Activated CD8-positive, alpha-beta memory T cell treated with anti-CD3 and anti-CD28 coated beads, Interleukin-2, amount 10 ng/mL, durations not matched to agents 7 days and 5 days (primary cell): ENCODE data around the gene PPY. TPM values are rescaled to one million over a fixed set of nuclear protein-coding genes. Genes with fewer than 3 reads are reported as not detected.
"Not testable (repeated sequence)": the region's sequence is repeated elsewhere in the genome, so short reads cannot be mapped to it uniquely, and the experiment has no call there.

ENCODE experiments used
- ATAC-seq: fragments of 150-1000 bp; cut with Tn5 transposase; one replicate; pipeline ENCODE4 v1.10.0; 2021; ENCODE audit warnings: moderate library complexity
- CTCF ChIA-PET: fragments of 350-600 bp; sonication (Branson Sonifier 250); formaldehyde crosslinking; loops from one replicate; lab custom pipeline; 2021; ENCODE audit warnings: antibody characterized with exemption; lab: Charles Lee
- DNase-seq: peaks from one replicate; pipeline ENCODE4 v3.0.0-alpha.2; 2020
- H3K27ac Mint-ChIP-seq: one replicate; pipeline ENCODE4 v1.8.0; 2021; ENCODE audit warnings: mild to moderate bottlenecking, mixed read lengths
- H3K27me3 Mint-ChIP-seq: one replicate; pipeline ENCODE4 v1.8.0; 2021; ENCODE audit warnings: mixed read lengths
- H3K36me3 Mint-ChIP-seq: one replicate; pipeline ENCODE4 v1.8.0; 2021; ENCODE audit warnings: mild to moderate bottlenecking, mixed read lengths
- H3K4me1 Mint-ChIP-seq: one replicate; pipeline ENCODE4 v1.8.0; 2021; ENCODE audit warnings: mixed read lengths
- H3K4me3 Mint-ChIP-seq: one replicate; pipeline ENCODE4 v1.8.0; 2021; ENCODE audit warnings: mild to moderate bottlenecking, moderate library complexity, mixed read lengths
- H3K9me3 Mint-ChIP-seq: one replicate; pipeline ENCODE4 v1.8.0; 2022; ENCODE audit warnings: low read depth, mixed read lengths
- total RNA-seq, 2 experiments: library from RNA; stranded (reverse); gene quantifications; one replicate each; pipeline ENCODE4 v1.2.3, GENCODE V29; 2021

PPY gene
- total RNA-seq, 2 experiments from 2014 or later: not detected

DNA sequence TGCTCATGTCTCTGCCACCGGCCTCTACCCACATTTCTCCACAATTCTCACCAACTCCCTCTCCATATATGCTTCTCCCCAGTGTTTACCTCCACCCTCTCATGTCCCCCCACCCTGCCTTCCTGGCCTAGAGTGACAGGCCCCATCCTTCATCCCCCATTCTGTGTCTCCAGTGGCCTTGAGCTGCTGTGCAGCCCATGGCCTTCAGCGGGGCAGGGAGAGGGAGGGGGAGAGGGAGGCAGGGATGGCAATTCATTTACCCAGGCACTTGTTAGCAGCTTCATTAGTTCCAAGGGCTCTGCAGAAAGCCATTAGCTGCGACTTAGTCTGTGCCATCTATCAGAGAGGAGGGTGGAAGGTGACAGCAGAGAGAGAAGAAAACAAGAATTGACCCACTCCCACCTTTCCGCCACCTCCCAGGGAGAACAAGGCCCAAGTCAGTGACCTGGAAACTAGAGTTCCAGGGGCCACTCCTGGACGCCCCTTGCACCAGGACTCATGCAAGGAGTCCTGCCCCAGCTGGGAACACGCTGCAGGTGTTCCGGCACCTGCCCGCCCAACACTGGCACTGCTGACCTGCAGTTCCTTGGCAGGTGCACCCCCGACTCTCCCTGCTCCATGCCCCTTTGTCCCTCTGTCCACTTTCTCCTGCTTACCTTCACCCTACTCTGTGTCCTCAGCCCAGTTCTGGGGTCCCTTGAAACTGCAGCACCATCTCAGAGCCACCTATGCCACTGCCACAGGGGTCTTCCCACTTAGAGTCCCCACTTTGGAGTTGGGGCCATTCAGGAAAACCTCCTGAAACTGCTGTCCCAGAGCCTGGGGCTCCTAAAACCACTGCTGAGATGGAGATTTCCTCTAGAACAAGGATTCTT lies 34.9 kb upstream of the PPY start:
- DNase-seq: no peak
- no peak overlapping the region for H3K4me3 Mint-ChIP-seq
- peaks cover 44% of the 10 kb centered on the region for H3K27me3 Mint-ChIP-seq
- H3K4me1 Mint-ChIP-seq: no peaks in the 10 kb centered on the region
- ATAC-seq: no peak
- no peaks in the 10 kb centered on the region for H3K9me3 Mint-ChIP-seq
- no peak overlapping the region for H3K27ac Mint-ChIP-seq
- no peaks in the 10 kb centered on the region for H3K36me3 Mint-ChIP-seq
- CTCF ChIA-PET: interaction anchor here (1.3 kb wide), 1 partner anchor 33 kb away, joined by 4 read pairs; no protein-coding TSS in a partner anchor

DNA sequence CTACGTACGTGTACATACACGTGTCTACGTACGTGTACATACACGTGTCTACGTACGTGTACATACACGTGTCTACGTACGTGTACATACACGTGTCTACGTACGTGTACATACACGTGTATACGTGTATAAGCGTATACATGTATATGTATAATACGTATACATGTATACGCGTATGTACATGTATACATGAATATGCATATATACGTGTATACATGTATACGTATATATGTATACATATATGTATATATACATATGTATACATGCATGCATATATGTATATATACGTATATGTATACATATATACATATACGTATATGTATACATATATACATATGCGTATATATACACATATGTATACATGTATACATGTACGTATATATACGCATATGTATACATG lies 33.6 kb upstream of the PPY start:
- Mint-ChIP-seq H3K9me3 (no peaks in the 10 kb centered on the region), H3K36me3 (no peaks in the 10 kb centered on the region), H3K27me3 (peaks cover 40% of the 10 kb centered on the region), H3K4me3 (no peak overlapping the region), H3K4me1 (no peaks in the 10 kb centered on the region), H3K27ac (no peak overlapping the region)
- no peak for DNase-seq
- CTCF ChIA-PET: no interaction called here
- no peak for ATAC-seq

GRCh38 chr17:43974382-43975266 lies 32.3 kb upstream of the PPY start:
- CTCF ChIA-PET: interaction anchor here (0.8 kb wide), 1 partner anchor 68 kb away, joined by 4 read pairs; the partner anchor contains the start of gene MPP2
- DNase-seq: no peak
- ATAC-seq: no peak
- H3K36me3 Mint-ChIP-seq: no peaks in the 10 kb centered on the region
- H3K4me3 Mint-ChIP-seq: no peak overlapping the region
- peaks cover 35% of the 10 kb centered on the region for H3K27me3 Mint-ChIP-seq
- no peak overlapping the region for H3K27ac Mint-ChIP-seq
- no peaks in the 10 kb centered on the region for H3K4me1 Mint-ChIP-seq
- H3K9me3 Mint-ChIP-seq: no peaks in the 10 kb centered on the region

- not testable (repeated sequence) for ATAC-seq, DNase-seq, H3K27ac Mint-ChIP-seq, H3K36me3 Mint-ChIP-seq, H3K4me3 Mint-ChIP-seq, H3K4me1 Mint-ChIP-seq, H3K9me3 Mint-ChIP-seq
- H3K27me3 Mint-ChIP-seq: peaks cover 31% of the 10 kb centered on the region
- CTCF ChIA-PET: interaction anchor here (0.8 to 1.0 kb wide), 2 partner anchors 12 to 28 kb away, joined by 4 to 5 read pairs; no protein-coding TSS in a partner anchor
These were observed 30.4 kb upstream of the PPY start for GRCh38 chr17:43972444-43973212.

GRCh38 chr17:43971436-43971835 lies 29.2 kb upstream of the PPY start:
- H3K36me3 Mint-ChIP-seq, H3K4me1 Mint-ChIP-seq, ATAC-seq, DNase-seq, H3K27ac Mint-ChIP-seq, H3K4me3 Mint-ChIP-seq, H3K9me3 Mint-ChIP-seq: not testable (repeated sequence)
- CTCF ChIA-PET: interaction anchor here (1.0 kb wide), 1 partner anchor 27 kb away, joined by 4 read pairs; no protein-coding TSS in a partner anchor
- H3K27me3 Mint-ChIP-seq: peaks cover 34% of the 10 kb centered on the region

- no peaks in the 10 kb centered on the region for H3K9me3 Mint-ChIP-seq
- CTCF ChIA-PET: interaction anchor here (1.3 to 1.6 kb wide), 2 partner anchors 11 to 26 kb away, joined by 3 to 5 read pairs; no protein-coding TSS in a partner anchor
- ATAC-seq: no peak
- no peaks in the 10 kb centered on the region for H3K4me1 Mint-ChIP-seq
- no peak overlapping the region for H3K27ac Mint-ChIP-seq
- H3K36me3 Mint-ChIP-seq: no peaks in the 10 kb centered on the region
- DNase-seq: no peak
- H3K4me3 Mint-ChIP-seq: no peak overlapping the region
- H3K27me3 Mint-ChIP-seq: peaks cover 37% of the 10 kb centered on the region
These were observed 28.1 kb upstream of the PPY start for GRCh38 chr17:43970366-43970765.

GRCh38 chr17:43967251-43967875 lies 25.1 kb upstream of the PPY start:
- ATAC-seq (no peak), DNase-seq (no peak)
- no peaks in the 10 kb centered on the region for H3K4me1 Mint-ChIP-seq
- H3K9me3 Mint-ChIP-seq: no peaks in the 10 kb centered on the region
- CTCF ChIA-PET: interaction anchor here (0.7 to 1.6 kb wide), 3 partner anchors 24 to 59 kb away, joined by 3 to 7 read pairs (median 4); no protein-coding TSS in a partner anchor
- H3K27ac Mint-ChIP-seq: no peak overlapping the region
- H3K27me3 Mint-ChIP-seq: peaks cover 50% of the 10 kb centered on the region
- H3K4me3 Mint-ChIP-seq: no peak overlapping the region
- H3K36me3 Mint-ChIP-seq: no peaks in the 10 kb centered on the region

DNA sequence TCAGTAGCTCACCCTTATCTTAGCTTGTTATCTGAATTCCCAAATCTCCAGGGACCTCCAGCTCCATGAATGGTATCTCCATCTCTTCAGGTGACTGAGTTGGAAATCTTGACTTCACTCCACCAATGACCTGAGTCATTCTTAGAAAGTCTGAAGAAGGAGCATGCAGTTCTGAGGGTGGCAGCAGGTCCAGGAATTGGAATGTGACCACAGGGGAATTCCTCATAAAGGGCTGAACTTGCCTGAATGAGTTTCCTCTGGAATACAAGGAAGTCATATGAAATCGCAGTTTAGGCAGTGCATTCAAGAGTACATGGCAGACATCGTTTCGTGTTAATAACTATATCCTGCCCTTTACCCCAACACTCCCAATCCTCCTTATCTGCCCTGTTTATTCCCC lies 24.0 kb upstream of the PPY start:
- Mint-ChIP-seq H3K36me3 (no peaks in the 10 kb centered on the region), H3K4me1 (no peaks in the 10 kb centered on the region), H3K27me3 (peaks cover 51% of the 10 kb centered on the region), H3K4me3 (no peak overlapping the region), H3K27ac (no peak overlapping the region), H3K9me3 (no peaks in the 10 kb centered on the region)
- DNase-seq (no peak), ATAC-seq (no peak)
- CTCF ChIA-PET: no interaction called here

GRCh38 chr17:43962479-43962878 lies 20.2 kb upstream of the PPY start:
- H3K36me3 Mint-ChIP-seq: no peaks in the 10 kb centered on the region
- no peak for ATAC-seq
- DNase-seq: no peak
- H3K4me3 Mint-ChIP-seq: no peak overlapping the region
- CTCF ChIA-PET: interaction anchor here (0.9 to 1.6 kb wide), 4 partner anchors 18 to 52 kb away, joined by 3 to 4 read pairs (median 3); no protein-coding TSS in a partner anchor
- H3K9me3 Mint-ChIP-seq: no peaks in the 10 kb centered on the region
- H3K27ac Mint-ChIP-seq: no peak overlapping the region
- H3K4me1 Mint-ChIP-seq: no peaks in the 10 kb centered on the region
- peaks cover 37% of the 10 kb centered on the region for H3K27me3 Mint-ChIP-seq

DNA sequence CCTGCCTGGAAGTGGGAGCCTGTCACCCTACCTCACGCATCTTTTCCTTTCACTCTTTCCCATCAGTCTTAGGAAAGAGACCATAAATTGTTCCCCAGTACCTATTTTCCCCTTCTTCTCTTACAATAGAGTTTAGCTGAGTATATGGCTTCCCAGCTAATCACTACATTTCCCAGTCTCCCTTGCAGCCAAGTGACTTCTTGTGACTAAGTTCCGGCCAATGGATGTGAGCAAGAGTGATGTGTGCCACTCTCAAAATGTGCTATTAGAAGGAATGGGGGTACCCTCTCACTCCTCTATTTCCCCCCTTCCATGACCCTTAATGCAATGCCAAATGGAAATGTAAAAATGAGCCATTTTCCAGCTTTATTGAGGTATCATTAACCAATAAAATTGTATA lies 19.7 kb upstream of the PPY start:
- no peak overlapping the region for H3K4me3 Mint-ChIP-seq
- no peaks in the 10 kb centered on the region for H3K9me3 Mint-ChIP-seq
- peaks cover 36% of the 10 kb centered on the region for H3K27me3 Mint-ChIP-seq
- H3K27ac Mint-ChIP-seq: no peak overlapping the region
- ATAC-seq (no peak), DNase-seq (no peak)
- no peaks in the 10 kb centered on the region for H3K36me3 Mint-ChIP-seq
- CTCF ChIA-PET: interaction anchor here (0.9 to 3.8 kb wide), 4 partner anchors 18 to 401 kb away, joined by 3 to 16 read pairs (median 4); partner anchors contain the start of gene FAM171A2
- no peaks in the 10 kb centered on the region for H3K4me1 Mint-ChIP-seq

GRCh38 chr17:43961292-43961691 lies 19.0 kb upstream of the PPY start:
- DNase-seq, H3K36me3 Mint-ChIP-seq, H3K4me3 Mint-ChIP-seq, H3K9me3 Mint-ChIP-seq, H3K4me1 Mint-ChIP-seq, ATAC-seq, H3K27ac Mint-ChIP-seq: not testable (repeated sequence)
- peaks cover 33% of the 10 kb centered on the region for H3K27me3 Mint-ChIP-seq
- CTCF ChIA-PET: interaction anchor here (1.1 to 3.8 kb wide), 4 partner anchors 12 to 402 kb away, joined by 3 to 16 read pairs (median 4); partner anchors contain the start of gene FAM171A2

GRCh38 chr17:43958748-43959352 lies 16.6 kb upstream of the PPY start:
- no peak for ATAC-seq
- no peaks in the 10 kb centered on the region for H3K4me1 Mint-ChIP-seq
- peaks cover 44% of the 10 kb centered on the region for H3K27me3 Mint-ChIP-seq
- H3K36me3 Mint-ChIP-seq: no peaks in the 10 kb centered on the region
- no peaks in the 10 kb centered on the region for H3K9me3 Mint-ChIP-seq
- no peak overlapping the region for H3K4me3 Mint-ChIP-seq
- DNase-seq: no peak
- no peak overlapping the region for H3K27ac Mint-ChIP-seq
- CTCF ChIA-PET: interaction anchor here (1.2 to 3.8 kb wide), 3 partner anchors 15 to 82 kb away, joined by 4 to 16 read pairs (median 6); no protein-coding TSS in a partner anchor
